Hepatocyte (in vitro differentiated cells): Measurements from ENCODE around the gene TBC1D21. TPM values are rescaled to one million over a fixed set of nuclear protein-coding genes. Genes with fewer than 3 reads are reported as not detected.

Source experiments
- DNase-seq: peaks from one replicate; pipeline ENCODE4 v3.0.0-alpha.2; 2016; ENCODE audit warnings: low spot score
- H2AFZ ChIP-seq: fragments of 200-600 bp; sonication (generic); 2 replicates; pipeline ENCODE4 v1.6.0; 2016; ENCODE audit warnings: antibody characterized with exemption, mild to moderate bottlenecking
- H3K27ac ChIP-seq: fragments of 200-600 bp; sonication (generic); 2 replicates; pipeline ENCODE4 v1.5.1; 2016; ENCODE audit warnings: mild to moderate bottlenecking
- H3K27me3 ChIP-seq: fragments of 200-600 bp; sonication (generic); 2 replicates; pipeline ENCODE4 v1.6.1; 2016
- H3K36me3 ChIP-seq: fragments of 200-600 bp; sonication (generic); replicated peaks from 2 replicates; pipeline ENCODE4 v1.5.1; 2016; ENCODE audit warnings: low read depth; ENCODE audit not compliant: insufficient read depth
- H3K4me1 ChIP-seq: fragments of 200-600 bp; sonication (generic); 2 replicates; pipeline ENCODE4 v1.5.1; 2016; ENCODE audit warnings: mild to moderate bottlenecking, moderate library complexity; ENCODE audit not compliant: insufficient read depth
- H3K4me2 ChIP-seq: fragments of 200-600 bp; sonication (generic); 2 replicates; pipeline ENCODE4 v1.6.0; 2016
- H3K4me3 ChIP-seq: fragments of 200-600 bp; sonication (generic); 2 replicates; pipeline ENCODE4 v1.5.1; 2016; ENCODE audit warnings: mild to moderate bottlenecking
- H3K79me2 ChIP-seq: fragments of 200-600 bp; sonication (generic); 2 replicates; pipeline ENCODE4 v1.6.0; 2017; ENCODE audit warnings: mild to moderate bottlenecking
- H3K9me2 ChIP-seq: fragments of 200-600 bp; sonication (generic); replicated peaks from 2 replicates; pipeline ENCODE4 v1.6.0; 2017; ENCODE audit warnings: mild to moderate bottlenecking; ENCODE audit not compliant: insufficient read depth
- H3K9me3 ChIP-seq: fragments of 200-600 bp; sonication (generic); 2 replicates; pipeline ENCODE4 v1.5.1; 2016; ENCODE audit warnings: low read depth, mild to moderate bottlenecking
- H4K20me1 ChIP-seq: fragments of 200-600 bp; sonication (generic); 2 replicates; pipeline ENCODE4 v1.6.0; 2016; ENCODE audit warnings: mild to moderate bottlenecking; ENCODE audit not compliant: insufficient read depth, poor library complexity, severe bottlenecking
- CTCF ChIP-seq: fragments of 200-600 bp; sonication (generic); IDR thresholded peaks from 2 replicates; pipeline ENCODE4 v1.5.1; 2016; ENCODE audit warnings: antibody characterized with exemption, mild to moderate bottlenecking; ENCODE audit not compliant: poor library complexity
- EZH2 ChIP-seq: fragments of 200-600 bp; sonication (generic); IDR thresholded peaks from 2 replicates; pipeline ENCODE4 v1.6.1; 2016; ENCODE audit warnings: antibody characterized with exemption, mild to moderate bottlenecking, borderline replicate concordance
- EZH2phosphoT487 ChIP-seq: fragments of 200-600 bp; sonication (generic); IDR thresholded peaks from one replicate; pipeline ENCODE4 v1.6.1; 2018; ENCODE audit warnings: antibody characterized with exemption, mild to moderate bottlenecking, low read depth, moderate library complexity; ENCODE audit not compliant: unreplicated experiment, severe bottlenecking
- WGBS: methylation state at CpG from one replicate; pipeline ENCODE4 v1.1.6; 2016; ENCODE audit warnings: low lambda C conversion rate; ENCODE audit errors: missing lambda C conversion rate; 5-methylcytosine and 5-hydroxymethylcytosine counted together
- polyA plus RNA-seq: library from polyadenylated mRNA; unstranded; fragments of >200 nt; fragmentation: Nextera tagmentation; extraction: Ambion mirVana; gene quantifications from 2 replicates; pipeline ENCODE4 v1.2.1, GENCODE V29; 2016
- total RNA-seq: library from RNA; depleted of rRNA; stranded (reverse); fragments of >200 nt; gene quantifications from 2 replicates; pipeline ENCODE4 v1.2.3, GENCODE V29; 2014

Gene TBC1D21
- total and polyA plus RNA-seq, 2 experiments from 2014 or later, result not detected

- Histone ChIP-seq H3K4me2 (no peak overlapping the region), H3K27ac (no peak overlapping the region), H3K4me1 (no peaks in the 10 kb centered on the region), H4K20me1 (no peaks in the 10 kb centered on the region), H3K4me3 (no peak overlapping the region), H3K79me2 (no peaks in the 10 kb centered on the region), H3K9me2 (no peaks in the 10 kb centered on the region), H2AFZ (no peak overlapping the region), H3K27me3 (no peaks in the 10 kb centered on the region), H3K36me3 (no peaks in the 10 kb centered on the region), H3K9me3 (no peaks in the 10 kb centered on the region)
- TF ChIP-seq EZH2, result no peak
- TF ChIP-seq EZH2phosphoT487, result no peak
- TF ChIP-seq CTCF, result no peak
- WGBS, result 81% methylated on average over 7 of the region's 7 CpGs
- no peak for DNase-seq
Measured at GRCh38 chr15:73912030-73912596, 38.7 kb downstream of the TBC1D21 start.

GRCh38 chr15:73914145-73914544 is 40.8 kb downstream of the TBC1D21 start:
- Histone ChIP-seq H3K9me2 (no peaks in the 10 kb centered on the region), H3K27me3 (no peaks in the 10 kb centered on the region), H4K20me1 (no peaks in the 10 kb centered on the region), H3K4me1 (no peaks in the 10 kb centered on the region), H3K79me2 (no peaks in the 10 kb centered on the region), H3K36me3 (no peaks in the 10 kb centered on the region), H2AFZ (no peak overlapping the region), H3K9me3 (no peaks in the 10 kb centered on the region), H3K4me2 (no peak overlapping the region), H3K4me3 (no peak overlapping the region), H3K27ac (no peak overlapping the region)
- no peak for DNase-seq
- 78% methylated on average over 3 of the region's 3 CpGs for WGBS
- TF ChIP-seq EZH2phosphoT487 (no peak), CTCF (no peak), EZH2 (no peak)

GRCh38 chr15:73915082-73915481 is 41.7 kb downstream of the TBC1D21 start:
- Histone ChIP-seq H2AFZ (no peak overlapping the region), H3K27ac (no peak overlapping the region), H3K4me2 (no peak overlapping the region), H3K36me3 (no peaks in the 10 kb centered on the region), H3K4me1 (no peaks in the 10 kb centered on the region), H3K27me3 (no peaks in the 10 kb centered on the region), H3K4me3 (no peak overlapping the region), H3K9me3 (no peaks in the 10 kb centered on the region), H3K79me2 (no peaks in the 10 kb centered on the region), H3K9me2 (no peaks in the 10 kb centered on the region), H4K20me1 (no peaks in the 10 kb centered on the region)
- TF ChIP-seq EZH2phosphoT487 (no peak), EZH2 (no peak), CTCF (no peak)
- no peak for DNase-seq
- 73% methylated on average over 2 of the region's 2 CpGs for WGBS
